ENCODE data around the gene SRSF3.

GRCh38 chr6:36618366-36619355 lies 24.5 kb downstream of the SRSF3 start:
- TF ChIP-seq EZH2 (IDR thresholded peaks at IDR 0.05; ENCODE audit: borderline replicate concordance, low read depth, low read length, poor library complexity, severe bottlenecking) (no peak), CTCF (conservative IDR thresholded peaks at IDR 0.05; ENCODE audit: low read depth, low read length) (no peak)
